Stomach (tissue), 9 donors: Measurements from ENCODE around the gene LIMD2. TPM values are rescaled to one million over a fixed set of nuclear protein-coding genes. Genes with fewer than 3 reads are reported as not detected.

ENCODE experiments used
- DNase-seq, 2 donors: peaks; one replicate each; pipeline versions ENCODE4 v3.0.0 to v3.0.0-alpha.2; 2013 to 2019
- H3K27ac ChIP-seq, 5 donors: fragments of 200-600 bp in 4 of 5; sonication (generic) in 4 of 5; one replicate each; pipeline ENCODE4 v1.5.1; 2013 to 2019; ENCODE audit warnings: mild to moderate bottlenecking in 1 of 5, moderate library complexity in 1 of 5
- H3K27me3 ChIP-seq, 3 donors: fragments of 200-600 bp; sonication (generic); one replicate each; pipeline ENCODE4 v1.5.1; 2017 to 2019; ENCODE audit warnings: mixed run types in 1 of 3
- H3K36me3 ChIP-seq, 4 donors: fragments of 200-600 bp; sonication (generic); 1 replicate in 3 of 4; 2 replicates in 1 of 4; pipeline ENCODE4 v1.5.1; 2016 to 2019
- H3K4me1 ChIP-seq, 4 donors: fragments of 200-600 bp; sonication (generic); one replicate each; pipeline ENCODE4 v1.5.1; 2016 to 2019
- H3K4me3 ChIP-seq, 4 donors: fragments of 200-600 bp; sonication (generic) in 3 of 4; one replicate each; pipeline ENCODE4 v1.5.1; 2016 to 2019; ENCODE audit warnings: mild to moderate bottlenecking in 1 of 4
- H3K9me3 ChIP-seq, 4 donors: fragments of 200-600 bp; sonication (generic); one replicate each; pipeline ENCODE4 v1.5.1; 2016 to 2019
- CTCF ChIP-seq, 7 experiments: fragments of 450-650 bp in 4 of 7; fragments of 200-600 bp in 3 of 7; sonication (generic) in 3 of 7; IDR thresholded peaks; one replicate each; pipeline ENCODE4 v1.5.1; 2016 to 2019; ENCODE audit warnings: antibody characterized with exemption in 7 of 7, control low read depth in 2 of 7, mild to moderate bottlenecking in 1 of 7
- EP300 ChIP-seq: sonication (generic); formaldehyde crosslinking; IDR thresholded peaks from one replicate; pipeline ENCODE4 v1.6.1; 2017; ENCODE audit warnings: antibody characterized with exemption
- POLR2A ChIP-seq, 4 donors: fragments of 450-650 bp; IDR thresholded peaks; one replicate each; pipeline ENCODE4 v1.6.1; 2016; ENCODE audit warnings: antibody characterized with exemption in 4 of 4, control low read depth in 2 of 4, mild to moderate bottlenecking in 1 of 4, moderate library complexity in 1 of 4
- POLR2AphosphoS5 ChIP-seq, 3 donors: sonication (generic); formaldehyde crosslinking; IDR thresholded peaks; one replicate each; pipeline ENCODE4 v1.6.1; 2016; ENCODE audit warnings: antibody characterized with exemption in 3 of 3
- WGBS, 5 donors: extraction: QIAGEN DNeasy Blood & Tissue Kit in 3 of 5; methylation state at CpG; one replicate each; pipeline versions ENCODE4 v1.1.5 to v1.1.7; 2013 to 2018; 5-methylcytosine and 5-hydroxymethylcytosine counted together
- intact Hi-C: fragments of 100-400 bp; cut with DNase I; formaldehyde crosslinking; loops from one replicate; pipeline ENCODE4 v1.15.1; 2023; ENCODE audit warnings: low total_unique reads
- polyA plus RNA-seq, 3 donors: library from polyadenylated mRNA; stranded (reverse); fragments of 200-250 nt; gene quantifications; one replicate each; pipeline ENCODE4 v1.2.3, GENCODE V29; 2013
- total RNA-seq, 5 donors: library from RNA; depleted of rRNA; stranded (reverse); fragments of >200 nt; gene quantifications; one replicate each; pipeline versions ENCODE4 v1.1.0 to v1.2.3, GENCODE V29; 2014 to 2016
- donor health status: healthy with polysubstance abuse.
- donor health status: Bipolar disorder and iron deficiency.
- donor health status: healthy.

LIMD2 gene
- total and polyA plus RNA-seq, 8 donors = 4.9 to 27.2 (median 15.0) TPM

- DNase-seq = no peak
- no peak for TF ChIP-seq POLR2AphosphoS5 (IDR thresholded peaks at IDR 0.05)
- no peak for TF ChIP-seq POLR2A (IDR thresholded peaks at IDR 0.05)
- no peak for TF ChIP-seq EP300
- no peak for TF ChIP-seq CTCF (IDR thresholded peaks at IDR 0.05)
- Histone ChIP-seq H3K27me3 (no peaks in the 10 kb centered on the region), H3K36me3 (peaks cover 19 to 67% (median 63%) of the 10 kb centered on the region in 4 donors), H3K27ac (peak overlapping the region in 1 of 5 donors; percentile 38), H3K9me3 (no peaks in the 10 kb centered on the region), H3K4me1 (peaks cover 0 to 36% (median 12%) of the 10 kb centered on the region in 4 donors), H3K4me3 (no peak overlapping the region)
- intact Hi-C loops = no loop called here
- WGBS, 5 donors = 13 to 27% (median 20%) methylated on average over 2 of the region's 2 CpGs
These were observed 46.9 kb downstream of the LIMD2 start for GRCh38 chr17:63653050-63653449.

- intact Hi-C loops = no loop called here
- Histone ChIP-seq H3K4me1 (peaks cover 0 to 45% (median 21%) of the 10 kb centered on the region in 4 donors), H3K36me3 (peaks cover 15 to 67% (median 61%) of the 10 kb centered on the region in 4 donors), H3K27ac (no peak overlapping the region), H3K9me3 (no peaks in the 10 kb centered on the region), H3K4me3 (no peak overlapping the region), H3K27me3 (no peaks in the 10 kb centered on the region)
- WGBS, 5 donors = 66 to 82% (median 74%) methylated on average over 3 of the region's 3 CpGs
- no peak for TF ChIP-seq EP300
- TF ChIP-seq POLR2AphosphoS5 (IDR thresholded peaks at IDR 0.05) = no peak
- DNase-seq = no peak
These were observed 47.8 kb downstream of the LIMD2 start for GRCh38 chr17:63652106-63652505.

DNA sequence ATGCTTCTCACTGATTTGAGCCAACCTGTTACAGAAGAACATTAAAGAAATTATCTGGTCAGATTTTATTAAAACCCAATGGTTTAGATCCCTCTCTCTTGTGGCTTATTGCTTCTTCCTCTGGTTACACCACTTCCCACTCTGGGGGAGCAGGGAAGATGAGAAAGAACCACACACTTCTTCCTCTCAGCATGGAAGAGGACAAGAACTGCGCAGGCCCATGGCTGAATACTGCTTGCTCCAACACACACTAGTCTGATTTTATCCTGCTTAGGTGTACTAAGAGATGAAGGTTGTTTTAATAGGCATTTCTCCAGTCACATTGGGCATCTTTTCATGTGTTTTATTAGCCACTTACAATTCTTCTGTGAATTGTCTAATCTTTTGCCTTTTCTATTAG lies 50.1 kb downstream of the LIMD2 start:
- DNase-seq = no peak
- 75 to 96% (median 86%) methylated on average over 1 of the region's 1 CpG for WGBS, 5 donors
- Histone ChIP-seq H3K36me3 (peaks cover 17 to 63% (median 58%) of the 10 kb centered on the region in 4 donors), H3K4me3 (no peak overlapping the region), H3K9me3 (no peaks in the 10 kb centered on the region), H3K4me1 (peaks cover 13 to 68% (median 31%) of the 10 kb centered on the region in 4 donors), H3K27me3 (no peaks in the 10 kb centered on the region), H3K27ac (no peak overlapping the region)
- TF ChIP-seq CTCF (IDR thresholded peaks at IDR 0.05) (no peak), POLR2AphosphoS5 (IDR thresholded peaks at IDR 0.05) (no peak), EP300 (no peak), POLR2A (IDR thresholded peaks at IDR 0.05) (no peak)
- intact Hi-C loops = no loop called here

DNA sequence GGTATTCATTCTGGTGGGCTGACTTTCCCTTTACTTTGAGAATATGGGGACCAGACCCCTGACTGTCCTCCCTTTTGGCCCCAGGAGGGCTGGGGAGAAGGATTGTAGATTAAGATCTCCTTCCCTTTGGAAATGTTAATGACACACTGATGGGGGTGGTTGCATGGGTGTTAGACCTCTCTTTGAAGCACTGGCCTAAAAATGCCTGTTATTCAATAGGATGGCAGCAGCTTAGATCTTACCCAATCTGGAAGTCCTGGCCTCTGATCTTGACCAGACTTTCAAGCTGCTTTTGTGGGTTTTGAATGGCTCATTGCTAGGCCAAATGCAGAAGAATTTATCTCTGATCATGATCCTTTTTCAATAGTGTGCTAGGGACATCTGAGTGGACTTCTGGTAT lies 52.0 kb downstream of the LIMD2 start:
- H3K4me1 ChIP-seq = peaks cover 13 to 71% (median 28%) of the 10 kb centered on the region in 4 donors
- H3K27ac ChIP-seq = peak overlapping the region in 3 of 5 donors; percentile 7 to 50 (median 45)
- peaks cover 10 to 54% (median 50%) of the 10 kb centered on the region in 4 donors for H3K36me3 ChIP-seq
- no peaks in the 10 kb centered on the region for H3K9me3 ChIP-seq
- no peaks in the 10 kb centered on the region for H3K27me3 ChIP-seq
- H3K4me3 ChIP-seq = no peak overlapping the region
- no peak for DNase-seq
- TF ChIP-seq POLR2A (IDR thresholded peaks at IDR 0.05) (no peak), EP300 (no peak), POLR2AphosphoS5 (IDR thresholded peaks at IDR 0.05) (no peak), CTCF (IDR thresholded peaks at IDR 0.05) (no peak)
- intact Hi-C loops = no loop called here

GRCh38 chr17:63647065-63647725 lies 52.7 kb downstream of the LIMD2 start:
- no peak overlapping the region for H3K4me3 ChIP-seq
- TF ChIP-seq POLR2A (IDR thresholded peaks at IDR 0.05) = no peak
- TF ChIP-seq CTCF (IDR thresholded peaks at IDR 0.05) = no peak
- TF ChIP-seq POLR2AphosphoS5 (IDR thresholded peaks at IDR 0.05) = no peak
- no peak for TF ChIP-seq EP300
- WGBS, 5 donors = 33 to 58% (median 42%) methylated on average over 4 of the region's 4 CpGs
- no peaks in the 10 kb centered on the region for H3K27me3 ChIP-seq
- no peak for DNase-seq
- peaks cover 14 to 48% (median 47%) of the 10 kb centered on the region in 4 donors for H3K36me3 ChIP-seq
- H3K4me1 ChIP-seq = peaks cover 13 to 70% (median 24%) of the 10 kb centered on the region in 4 donors
- intact Hi-C loops = no loop called here
- peak overlapping the region in 4 of 5 donors; percentile 45 to 61 (median 51) for H3K27ac ChIP-seq
- no peaks in the 10 kb centered on the region for H3K9me3 ChIP-seq
